ENCODE measurements around the gene C22orf31. TPM values are rescaled to one million over a fixed set of nuclear protein-coding genes. Genes with fewer than 3 reads are reported as not detected.
A peak's percentile ranks its signal among the peaks of the same experiment; 100 is the strongest.

Gene C22orf31
- total RNA-seq, 1 experiment from 2014 or later, result not detected

DNA sequence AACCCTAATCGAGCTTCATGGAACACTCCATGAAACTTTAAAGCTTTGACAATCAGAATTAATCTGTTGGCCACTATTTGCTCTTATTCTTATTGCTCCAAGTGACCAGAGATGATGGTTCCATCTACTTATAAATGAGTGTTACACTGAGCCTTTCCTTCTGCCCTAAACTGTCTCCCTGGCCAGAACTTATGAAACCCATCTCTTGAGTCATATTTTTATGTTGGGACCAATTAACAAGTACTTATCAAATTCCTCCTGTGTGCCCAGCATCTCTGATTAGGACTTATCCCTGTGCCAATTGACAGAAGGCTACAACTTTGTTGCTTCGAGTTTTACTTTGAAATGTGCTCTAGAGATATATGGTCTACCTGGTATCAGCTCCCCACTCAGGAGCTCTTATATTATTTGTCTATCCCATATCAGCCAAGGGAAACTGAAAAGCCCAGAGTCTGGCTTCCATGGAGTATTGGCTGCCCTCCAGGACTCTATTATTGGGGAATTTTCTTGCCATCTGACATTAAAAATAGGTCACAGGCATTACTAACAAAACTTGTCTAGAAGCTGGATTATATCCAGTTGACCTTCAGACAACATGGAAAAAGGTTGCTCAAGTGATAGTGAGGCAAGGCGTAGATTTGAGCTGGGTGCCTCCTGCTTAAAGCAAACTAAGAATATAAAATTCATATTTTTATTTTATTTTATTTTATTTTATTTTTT, 20.0 kb upstream of the C22orf31 start:
- DNase-seq (ENCODE audit: low read depth), result peak; percentile 21

- peak; percentile 86 for DNase-seq (ENCODE audit: low read depth)
These were observed 18.7 kb upstream of the C22orf31 start for GRCh38 chr22:29080106-29080975.

- peak; percentile 40 for DNase-seq (ENCODE audit: low read depth)
These were observed 17.7 kb upstream of the C22orf31 start for GRCh38 chr22:29079218-29079901.

DNA sequence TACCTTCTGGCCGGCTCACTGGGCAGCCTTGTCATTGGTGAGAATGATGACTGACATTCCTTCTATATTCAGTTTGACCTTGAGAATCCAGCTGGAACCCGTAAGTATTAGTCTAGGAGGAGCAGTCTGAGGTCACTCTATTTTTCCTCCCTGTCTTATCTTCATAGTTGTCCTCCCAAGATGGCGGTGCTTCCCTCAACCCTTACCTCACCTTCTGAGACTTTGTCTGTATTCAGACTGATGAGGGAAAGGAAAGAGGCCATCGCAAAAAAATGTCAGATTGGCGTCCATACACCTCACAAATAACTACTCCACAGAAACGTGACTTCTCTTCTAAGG, 17.2 kb upstream of the C22orf31 start:
- DNase-seq (ENCODE audit: low read depth), result no peak

DNA sequence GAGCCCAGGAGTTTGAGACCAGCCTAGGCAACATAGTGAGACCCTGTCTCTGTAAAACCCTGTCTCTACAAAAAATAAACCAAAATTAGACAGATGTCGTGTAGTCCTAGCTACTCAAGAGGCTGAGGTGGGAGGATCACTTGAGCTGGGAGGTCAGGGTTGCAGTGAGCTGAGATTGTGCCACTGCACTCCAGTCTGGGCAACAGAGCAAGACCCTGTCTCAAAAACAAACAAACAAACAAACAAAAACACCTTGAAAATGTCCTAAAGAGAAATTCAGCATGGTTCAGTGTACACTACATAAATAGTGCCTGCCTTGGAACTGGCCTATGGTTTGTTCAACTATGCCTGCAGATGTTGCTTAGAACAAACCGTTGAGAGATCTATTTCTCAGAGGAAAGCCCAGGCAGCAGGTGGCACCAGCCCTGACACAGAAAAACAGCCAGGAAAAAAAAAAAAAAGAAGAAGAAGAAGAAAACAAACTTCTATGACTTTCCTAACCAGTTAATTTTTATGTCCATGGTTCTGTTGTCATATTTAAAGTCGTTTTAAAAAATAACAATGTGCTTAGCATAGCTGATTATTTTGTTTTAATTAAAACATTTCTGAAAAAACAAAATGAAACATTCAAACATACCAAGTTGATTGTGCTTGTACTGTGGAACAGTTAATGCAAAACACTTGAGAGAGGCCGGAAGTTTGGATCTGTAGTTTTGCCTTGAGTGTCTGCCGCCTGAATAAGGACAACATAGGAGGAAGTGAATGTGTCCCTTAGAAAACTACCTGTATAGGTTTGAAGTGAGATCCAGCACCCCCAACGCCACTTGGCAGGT, 16.6 kb upstream of the C22orf31 start:
- no peak for DNase-seq (ENCODE audit: low read depth)

DNA sequence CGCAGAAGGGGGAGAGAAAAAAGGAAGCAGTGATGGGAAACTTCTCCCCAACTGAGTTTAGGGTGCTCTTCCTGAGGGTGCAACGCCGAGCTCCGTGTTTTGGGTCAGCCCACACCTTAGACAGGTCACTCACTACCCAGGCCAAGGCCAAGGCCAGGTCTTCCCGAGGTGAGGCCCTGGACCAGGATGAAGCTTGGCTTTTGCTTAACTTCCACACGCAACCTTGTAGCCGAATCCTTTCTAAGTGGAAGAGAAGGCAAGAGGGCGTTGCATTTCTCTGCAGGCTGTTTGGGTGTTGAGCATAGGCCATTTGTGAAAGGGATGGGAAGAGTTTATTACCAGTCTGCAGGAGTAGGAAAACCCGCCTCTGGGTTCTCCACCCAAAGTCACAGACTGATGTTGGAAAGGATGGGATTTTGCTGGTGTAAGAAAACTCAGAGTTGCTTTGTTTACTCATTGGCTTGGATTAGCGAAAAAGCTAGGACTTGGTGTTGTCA, 12.7 kb upstream of the C22orf31 start:
- DNase-seq (ENCODE audit: low read depth), result no peak

DNA sequence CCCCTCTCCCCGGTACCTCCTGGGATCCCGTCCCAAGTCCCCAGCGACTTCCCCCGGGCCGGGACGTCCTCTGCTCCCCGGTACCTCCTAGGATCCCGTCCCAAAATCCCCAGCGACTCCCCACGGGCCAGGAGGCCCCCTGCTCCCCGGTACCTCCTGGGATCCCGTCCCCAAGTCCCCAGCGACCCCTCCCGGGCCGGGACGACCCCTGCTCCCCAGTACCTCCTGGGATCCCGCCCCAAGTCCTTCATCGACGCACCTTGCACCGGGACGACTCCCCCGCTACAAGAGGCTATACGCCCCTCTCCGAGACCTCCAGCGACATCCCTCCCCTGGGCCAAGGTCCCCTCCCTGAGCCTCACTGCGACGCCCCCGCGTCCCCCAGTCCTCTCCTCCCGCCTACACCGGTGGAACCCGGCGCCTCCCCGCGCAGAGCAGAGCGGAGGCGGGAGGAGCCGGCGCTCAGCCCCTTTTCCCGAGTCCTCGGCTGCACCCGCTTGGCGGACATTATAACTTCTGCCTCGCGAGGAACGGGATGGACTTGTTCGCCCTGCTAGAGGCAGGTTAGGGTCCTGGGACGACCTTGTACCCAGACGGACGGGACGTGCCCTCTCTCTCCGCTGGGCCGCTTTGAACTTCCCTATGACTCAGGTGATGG, 12.1 kb upstream of the C22orf31 start:
- DNase-seq (ENCODE audit: low read depth), result no peak

DNA sequence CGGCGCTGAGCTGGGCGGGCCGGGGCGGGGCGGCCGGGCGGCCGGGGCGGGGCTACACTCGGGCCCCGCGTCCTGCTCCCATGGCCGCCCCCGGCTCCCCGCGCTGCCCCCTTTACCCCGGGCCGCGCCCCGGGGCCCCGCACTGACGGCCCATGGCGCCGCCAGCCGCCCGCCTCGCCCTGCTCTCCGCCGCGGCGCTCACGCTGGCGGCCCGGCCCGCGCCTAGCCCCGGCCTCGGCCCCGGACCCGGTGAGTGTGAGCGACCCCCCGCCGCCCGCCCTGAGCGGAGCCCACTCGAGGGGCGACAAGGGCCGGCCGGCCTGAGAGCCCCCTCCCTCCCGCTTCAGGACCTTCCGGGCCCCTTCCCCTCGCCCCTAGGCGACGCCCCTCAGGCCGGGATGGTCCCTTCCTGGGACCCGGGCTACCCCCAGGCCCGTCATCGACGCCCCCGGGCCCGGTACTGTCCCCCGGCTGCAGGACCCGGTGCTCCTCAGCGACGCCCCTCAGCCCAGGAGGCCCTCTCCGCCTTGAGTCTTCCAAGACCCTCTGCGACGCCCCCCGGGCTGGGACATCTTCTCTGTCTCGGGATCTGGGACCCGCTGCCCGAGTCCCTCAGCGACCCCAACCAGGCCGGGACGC, 11.5 kb upstream of the C22orf31 start, which contains the start of gene KREMEN1:
TSS of gene KREMEN1 (plus strand) at position 57 of the 639 bp plus-strand sequence. CDS start at position 153, 96 bp downstream.
- no peak for DNase-seq (ENCODE audit: low read depth)

GRCh38 chr22:29072193-29072978, 10.8 kb upstream of the C22orf31 start:
- DNase-seq (ENCODE audit: low read depth), result peak; percentile 67

- DNase-seq (ENCODE audit: low read depth), result no peak
These were observed 9.8 kb upstream of the C22orf31 start for GRCh38 chr22:29071261-29072045.

DNA sequence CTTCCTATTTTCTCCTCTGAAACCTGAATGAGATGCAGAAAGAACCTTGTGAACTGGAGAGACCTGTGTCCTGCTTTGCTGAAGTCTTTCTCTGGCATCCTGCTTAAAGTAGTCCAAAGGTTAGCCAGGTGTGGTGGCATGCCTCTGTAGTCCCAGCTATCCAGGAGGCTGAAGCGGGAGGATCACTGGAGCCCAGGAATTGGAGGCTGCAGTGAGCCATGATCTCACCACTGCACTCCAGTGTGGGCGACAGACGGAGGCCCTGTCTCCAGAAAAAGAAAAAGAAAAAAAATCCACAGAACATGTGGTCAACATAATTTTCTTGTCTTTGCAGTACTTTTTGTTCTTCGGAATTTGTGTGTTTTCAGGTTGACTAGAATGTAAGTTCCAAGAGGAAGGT, 8.9 kb upstream of the C22orf31 start:
- DNase-seq (ENCODE audit: low read depth), result no peak

- no peak for DNase-seq (ENCODE audit: low read depth)
These were observed 7.8 kb upstream of the C22orf31 start for GRCh38 chr22:29069463-29069862.

DNA sequence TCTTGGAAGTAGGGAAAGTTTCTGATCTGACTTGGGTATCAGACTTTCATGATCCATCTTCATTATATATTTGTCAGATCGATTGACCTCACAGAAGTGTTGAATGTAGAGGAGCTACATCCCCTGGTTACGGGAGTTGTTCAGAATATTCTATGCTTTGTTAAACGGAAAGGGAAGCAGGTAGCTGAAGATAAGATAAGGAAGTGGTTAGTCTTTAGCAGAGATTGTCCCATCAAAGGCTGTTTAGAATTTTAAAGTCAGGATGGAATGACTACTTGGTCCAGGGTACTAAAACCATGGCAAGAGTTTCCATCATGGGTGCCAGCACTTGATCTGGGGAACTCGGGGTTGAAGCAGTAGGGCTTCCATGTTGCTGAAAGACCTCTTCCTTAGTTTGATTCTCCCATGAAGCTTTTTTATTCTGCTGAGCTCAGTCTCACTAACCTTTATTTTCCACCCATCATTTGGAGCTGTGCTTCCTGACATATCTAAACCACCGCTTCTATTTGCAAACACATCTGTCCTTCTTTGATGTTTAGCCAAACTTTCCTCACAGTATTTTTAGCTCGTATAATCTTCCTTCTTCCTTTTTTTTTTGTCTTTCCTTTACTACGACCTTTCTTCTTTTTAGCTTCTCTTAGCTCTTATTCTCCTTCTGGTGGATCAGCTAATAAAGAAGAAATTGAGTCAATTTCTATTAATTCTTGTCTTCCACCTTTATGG, 4.0 kb upstream of the C22orf31 start:
- no peak for DNase-seq (ENCODE audit: low read depth)

- no peak for DNase-seq (ENCODE audit: low read depth)
These were observed 723 bp upstream of the C22orf31 start for GRCh38 chr22:29062286-29062821.

- DNase-seq (ENCODE audit: low read depth), result no peak
These were observed 700 bp downstream of the C22orf31 start for GRCh38 chr22:29060931-29061330.

DNA sequence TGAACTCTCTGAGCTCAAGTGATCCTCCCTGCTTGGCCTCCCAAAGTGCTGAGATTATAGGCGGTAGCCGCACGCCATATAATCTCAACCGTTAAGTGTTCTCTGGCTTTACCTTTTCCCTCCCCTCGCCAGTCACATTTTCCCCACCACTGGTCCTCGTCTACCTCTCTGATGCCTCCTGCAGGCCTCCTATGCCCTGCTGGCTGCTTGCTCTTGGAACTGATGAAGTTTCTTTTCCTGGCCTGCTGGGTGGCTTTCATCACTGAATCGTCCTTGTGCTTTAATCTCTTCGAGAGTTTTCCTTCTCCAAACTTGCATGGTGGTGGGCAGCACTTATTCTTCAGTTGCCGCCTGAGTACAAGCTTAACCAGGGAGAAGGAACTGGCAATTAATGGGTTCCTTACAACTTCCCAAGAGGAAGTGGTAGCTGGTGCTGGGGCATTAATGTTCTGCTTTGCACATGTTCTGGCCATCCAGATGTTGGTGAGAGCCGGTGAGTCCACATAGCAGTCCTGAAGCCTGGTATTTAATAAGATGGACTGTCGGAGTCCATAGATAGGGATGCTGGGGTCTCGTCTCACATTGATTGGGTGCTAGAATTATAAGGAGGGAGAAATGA, 1.3 kb downstream of the C22orf31 start:
- no peak for DNase-seq (ENCODE audit: low read depth)

GRCh38 chr22:29056472-29056871, 5.2 kb downstream of the C22orf31 start:
- no peak for DNase-seq (ENCODE audit: low read depth)
